Measurements from ENCODE around the gene RASEF.

The RASEF gene

DNA sequence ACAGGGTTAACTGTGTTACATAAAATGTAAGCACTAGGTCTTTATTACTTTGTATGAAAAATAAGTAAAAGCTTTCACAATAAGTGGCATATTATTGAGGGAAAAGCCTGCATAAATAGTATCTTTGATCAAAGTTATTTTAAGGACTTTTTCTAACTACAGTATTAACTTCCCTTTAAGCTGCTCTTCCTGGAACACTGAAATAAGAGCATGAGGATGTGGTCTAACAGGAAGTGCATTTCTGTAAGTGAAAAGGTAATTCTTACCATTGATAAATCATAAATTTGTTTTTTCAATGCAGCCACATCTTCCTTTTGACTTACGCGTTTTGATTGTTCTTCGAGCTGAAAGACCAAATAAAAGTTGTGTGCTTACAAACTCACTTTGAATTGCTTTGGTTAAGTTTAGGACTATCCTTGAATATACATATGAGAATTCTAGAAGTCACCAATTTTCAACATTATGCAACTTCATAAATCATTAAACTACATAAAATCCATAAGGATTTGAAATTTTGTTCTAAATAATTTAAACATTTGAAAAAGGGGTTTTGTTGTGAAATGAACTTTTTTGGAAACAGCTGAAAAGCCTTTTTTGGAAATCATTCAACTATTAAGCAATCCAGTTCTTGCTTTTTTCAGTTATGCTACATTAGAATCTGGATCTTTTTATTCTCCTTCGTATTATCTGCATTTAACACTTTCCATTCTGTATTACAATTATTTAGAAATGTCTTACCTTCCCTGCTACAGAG lies 50.6 kb downstream of the RASEF start:
- DNase-seq, result no peak

- no peak for DNase-seq
These were observed 51.3 kb downstream of the RASEF start for GRCh38 chr9:83011611-83012010.

DNA sequence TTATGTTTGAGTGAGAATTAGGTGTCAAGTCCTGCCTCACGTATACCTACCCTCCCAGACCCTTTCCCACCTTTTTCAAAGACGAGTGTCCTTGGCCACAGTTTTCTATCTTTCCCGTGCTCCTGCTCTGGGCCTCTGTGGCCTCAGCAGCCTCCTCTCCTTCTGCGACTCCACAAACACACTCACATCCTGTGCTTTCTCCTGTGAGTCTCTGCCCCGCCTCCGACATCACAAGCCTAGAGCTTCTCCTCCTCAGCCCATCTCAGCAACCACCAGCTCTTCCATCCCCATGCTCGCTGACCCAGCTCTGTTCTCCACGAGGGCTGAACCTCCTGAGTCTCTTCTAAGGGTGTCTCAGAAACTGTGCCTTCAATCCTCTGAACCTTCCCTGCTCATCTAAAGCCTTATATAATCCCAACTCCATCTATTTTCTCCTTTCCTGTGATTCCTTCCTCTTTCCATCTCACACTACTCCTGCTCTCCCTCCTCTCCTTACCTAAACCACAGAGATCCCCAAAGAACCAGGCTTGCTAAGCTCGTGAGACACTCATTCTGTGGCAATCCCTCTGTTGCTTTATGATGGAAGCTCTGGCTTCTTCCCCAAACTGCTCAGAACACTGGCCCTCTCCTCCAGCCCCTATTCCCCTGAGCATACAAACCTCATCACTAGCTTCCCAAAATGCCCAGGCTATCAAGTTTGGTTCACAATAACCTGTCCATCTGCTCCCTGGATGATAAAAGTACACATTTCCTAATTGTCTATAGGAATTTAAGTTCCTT lies 55.2 kb downstream of the RASEF start:
- DNase-seq, result no peak

GRCh38 chr9:83006378-83006777 lies 56.6 kb downstream of the RASEF start:
- no peak for DNase-seq

DNA sequence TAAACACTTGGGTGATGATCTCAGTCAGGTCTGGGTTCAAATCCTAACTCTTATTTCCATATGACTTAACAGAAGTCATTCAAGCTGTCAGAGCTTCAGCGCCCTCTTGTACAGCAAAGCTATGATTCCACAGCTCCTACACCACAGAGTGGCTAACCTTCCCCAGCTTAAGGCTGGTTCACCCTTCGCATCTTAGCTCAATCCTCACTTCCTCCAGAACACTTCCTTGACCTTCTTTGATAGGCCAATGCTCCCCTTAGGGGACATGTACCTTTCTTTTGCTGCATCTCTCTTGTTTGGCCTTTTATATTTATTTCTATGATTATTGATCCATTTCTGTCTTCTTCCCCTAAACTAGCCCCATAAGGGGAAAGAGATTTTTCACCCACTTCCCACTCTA lies 57.0 kb downstream of the RASEF start:
- no peak for DNase-seq

DNA sequence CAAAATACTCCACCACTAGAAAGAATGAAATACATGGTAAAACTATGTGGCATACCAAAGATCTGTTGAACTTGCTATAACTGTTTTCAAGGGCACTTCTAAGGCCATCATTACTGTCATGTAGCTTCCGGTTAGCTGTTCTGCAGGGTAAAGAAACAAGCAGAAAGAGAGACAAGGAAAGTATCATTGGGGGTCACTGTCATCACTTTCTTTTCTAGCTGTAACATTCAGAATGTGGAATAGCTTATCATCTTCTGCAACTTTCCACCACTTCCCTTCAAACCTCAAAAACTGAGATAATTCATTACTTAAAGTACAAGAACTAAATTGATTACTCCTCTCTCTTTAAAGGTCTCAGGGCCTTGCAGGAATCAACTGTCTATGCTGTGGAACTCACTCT lies 57.6 kb downstream of the RASEF start:
- DNase-seq, result no peak

DNA sequence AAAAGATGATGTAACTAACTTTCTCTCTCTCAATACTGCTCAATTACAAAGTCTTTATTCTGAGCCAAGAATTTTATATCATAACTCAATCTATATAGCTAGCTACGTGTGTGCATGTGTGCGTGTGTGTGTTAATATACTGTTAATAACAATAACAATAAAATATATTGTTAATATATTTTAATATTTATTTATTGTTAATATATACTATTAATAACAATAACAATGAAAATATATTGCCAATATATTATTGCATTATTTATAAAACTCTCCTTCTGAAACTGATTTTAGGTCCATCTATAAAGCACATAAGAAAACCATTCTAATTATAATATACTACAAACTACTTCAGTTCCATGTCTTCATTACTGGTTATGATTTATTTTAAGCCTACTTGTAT lies 60.6 kb downstream of the RASEF start:
- no peak for DNase-seq

DNA sequence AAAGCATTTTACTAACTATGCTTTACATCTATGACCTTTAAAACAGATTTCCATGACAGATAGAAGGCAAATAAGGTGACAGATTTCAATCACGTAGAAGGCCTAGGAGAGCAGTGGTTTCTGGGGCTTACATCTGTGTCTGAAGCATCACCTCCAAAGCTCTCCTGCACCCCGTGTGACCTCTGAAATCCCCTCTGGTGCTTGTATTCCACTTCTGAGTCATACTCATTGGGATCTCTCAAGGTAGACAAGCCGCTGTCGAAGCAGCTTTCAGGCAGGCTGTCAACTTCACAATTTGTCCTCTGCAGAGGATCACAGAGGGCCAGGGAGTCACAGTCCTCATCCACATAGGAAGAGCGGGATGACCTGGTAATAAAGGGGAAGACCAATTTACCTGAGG lies 62.2 kb downstream of the RASEF start:
- no peak for DNase-seq

DNA sequence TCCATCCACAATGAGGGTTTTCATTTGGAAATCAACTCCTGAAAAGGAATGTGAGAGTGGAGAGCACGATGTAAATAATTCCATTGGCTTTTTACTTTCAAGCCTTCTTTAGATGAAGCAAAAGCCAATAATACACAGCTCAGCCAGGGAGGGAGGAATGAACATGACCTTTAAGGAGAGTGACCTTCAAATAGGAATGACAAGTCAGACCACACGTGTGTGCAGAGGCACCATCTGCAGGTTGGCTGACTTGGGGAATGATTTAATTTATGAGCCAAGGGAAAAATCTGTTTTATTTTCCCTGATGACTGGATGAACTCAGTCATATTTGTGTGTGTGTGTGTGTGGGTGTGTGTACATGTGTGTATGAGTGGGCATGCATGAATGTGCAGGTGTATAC lies 64.5 kb downstream of the RASEF start:
- DNase-seq, result no peak

DNA sequence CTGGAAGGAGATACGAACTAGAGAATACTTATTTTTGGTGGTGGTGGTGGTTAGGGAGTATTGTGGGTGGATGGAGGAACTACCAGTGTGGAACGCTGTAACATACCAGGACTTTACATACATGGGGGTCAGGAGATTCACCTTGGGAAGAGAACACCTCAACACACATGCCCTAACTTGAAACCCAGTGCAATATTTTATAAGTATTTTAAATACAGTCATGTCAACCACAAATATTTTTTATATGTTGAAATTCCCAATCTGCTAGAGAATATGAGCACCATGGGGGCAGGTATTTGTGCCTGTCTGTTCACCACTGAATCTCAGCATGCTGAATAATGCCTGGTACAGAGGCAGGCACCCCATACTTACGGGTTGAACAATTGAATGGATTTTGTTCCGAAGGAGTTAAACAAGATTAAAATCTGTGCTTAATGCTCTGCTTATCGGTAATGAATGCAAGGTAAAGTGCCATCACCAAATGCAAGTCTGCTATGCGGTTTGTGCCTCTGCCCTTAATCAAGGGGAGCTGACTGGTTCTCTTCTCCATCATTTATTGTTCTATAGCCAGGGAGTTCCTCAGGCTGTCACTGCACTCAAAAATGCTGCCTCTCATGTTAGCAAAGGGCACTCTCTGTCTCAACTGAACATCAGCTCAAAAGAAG lies 65.3 kb downstream of the RASEF start:
- no peak for DNase-seq

DNA sequence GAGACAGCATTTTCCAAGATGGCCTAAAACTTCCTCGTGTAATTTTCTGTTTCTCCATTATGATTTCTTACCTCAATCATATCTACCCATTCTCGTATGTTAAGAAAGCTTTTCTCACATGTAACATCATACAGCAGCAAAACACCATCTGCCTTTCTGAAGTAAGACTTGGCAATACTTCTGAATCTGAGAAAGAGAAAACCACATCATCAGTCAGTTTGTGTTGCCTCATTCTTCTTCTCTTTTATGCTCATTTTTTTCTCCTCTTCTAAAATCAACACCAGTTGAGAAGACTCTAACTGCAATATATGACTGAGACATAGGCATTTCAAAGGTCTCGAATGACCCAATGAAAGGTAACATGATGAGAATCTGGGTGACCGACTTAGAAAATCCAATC lies 66.0 kb downstream of the RASEF start:
- no peak for DNase-seq

DNA sequence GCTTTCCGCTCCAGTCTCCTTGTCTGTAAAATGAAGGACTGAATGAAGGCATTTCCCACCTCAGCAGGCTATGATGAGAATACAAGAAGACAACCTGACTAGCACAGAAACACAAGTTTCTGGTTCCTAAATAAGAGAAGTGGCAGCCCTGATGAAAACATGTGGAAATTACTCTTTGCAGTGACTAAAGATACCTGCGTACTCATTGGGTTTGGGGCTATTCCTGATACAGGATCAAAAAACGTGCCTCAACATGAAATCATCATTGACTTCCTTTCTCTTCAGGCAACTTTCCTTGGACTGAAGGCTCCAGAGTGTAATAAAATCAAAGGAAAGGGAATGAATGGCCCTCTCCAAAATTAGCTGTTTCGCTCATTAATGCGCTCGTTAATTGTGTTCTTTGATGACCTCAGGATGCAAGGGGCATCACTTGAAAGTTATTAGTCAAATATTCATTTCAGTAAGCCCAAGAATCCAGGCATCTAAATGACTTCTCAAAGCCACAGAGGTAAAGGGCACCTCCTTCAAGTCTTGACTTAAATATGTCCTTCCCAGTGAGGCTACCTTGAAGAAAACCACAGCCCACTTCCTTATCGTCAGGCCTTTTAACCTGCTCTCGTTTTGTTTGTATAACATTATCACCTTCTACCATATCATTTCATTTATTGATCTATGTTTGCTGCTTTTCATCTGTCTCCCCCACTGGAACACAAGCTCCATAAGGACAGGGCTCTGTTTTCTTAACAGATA lies 68.9 kb downstream of the RASEF start:
- no peak for DNase-seq

- no peak for DNase-seq
These were observed 71.3 kb downstream of the RASEF start for GRCh38 chr9:82991671-82992070.

DNA sequence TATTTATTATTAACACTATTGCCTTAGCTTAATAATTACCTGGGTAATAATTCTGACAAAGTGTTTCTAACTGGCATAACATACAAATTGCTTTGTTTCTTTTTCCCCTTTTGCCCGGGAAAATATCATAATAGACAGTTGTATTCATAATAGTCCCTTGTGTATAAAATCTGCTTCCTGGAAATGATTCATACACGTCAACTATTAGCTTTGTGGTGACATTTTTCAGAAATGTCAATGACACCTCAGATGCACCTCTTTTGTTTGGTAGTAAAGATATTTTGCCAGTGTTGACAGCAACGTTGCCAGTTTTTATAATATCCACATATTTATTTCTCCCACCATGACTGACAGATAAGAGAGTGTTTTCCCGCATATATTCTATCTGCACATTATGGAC lies 73.0 kb downstream of the RASEF start:
- DNase-seq, result no peak

DNA sequence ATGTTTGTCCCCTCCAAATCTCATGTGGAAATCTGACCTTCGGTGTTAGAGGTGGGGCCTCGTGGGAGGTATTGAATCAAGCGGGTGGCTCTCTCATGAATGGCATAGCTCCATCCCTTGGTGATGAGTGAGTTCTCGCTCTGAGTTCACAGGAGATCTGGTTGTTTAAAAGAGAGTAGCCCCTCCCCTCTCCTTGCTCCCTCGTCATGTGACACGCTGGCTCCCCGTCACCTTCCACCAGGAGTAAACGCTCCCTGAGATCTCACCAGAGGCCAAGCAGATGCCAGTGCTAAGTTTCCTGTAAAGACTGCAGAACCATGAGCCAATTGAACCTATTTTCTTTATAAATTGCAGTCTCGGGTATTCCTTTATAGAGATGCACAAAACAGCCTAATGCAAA lies 74.5 kb downstream of the RASEF start:
- no peak for DNase-seq

- DNase-seq, result no peak
These were observed 75.4 kb downstream of the RASEF start for GRCh38 chr9:82987370-82988189.

- no peak for DNase-seq
These were observed 81.4 kb downstream of the RASEF start for GRCh38 chr9:82981552-82981951.

DNA sequence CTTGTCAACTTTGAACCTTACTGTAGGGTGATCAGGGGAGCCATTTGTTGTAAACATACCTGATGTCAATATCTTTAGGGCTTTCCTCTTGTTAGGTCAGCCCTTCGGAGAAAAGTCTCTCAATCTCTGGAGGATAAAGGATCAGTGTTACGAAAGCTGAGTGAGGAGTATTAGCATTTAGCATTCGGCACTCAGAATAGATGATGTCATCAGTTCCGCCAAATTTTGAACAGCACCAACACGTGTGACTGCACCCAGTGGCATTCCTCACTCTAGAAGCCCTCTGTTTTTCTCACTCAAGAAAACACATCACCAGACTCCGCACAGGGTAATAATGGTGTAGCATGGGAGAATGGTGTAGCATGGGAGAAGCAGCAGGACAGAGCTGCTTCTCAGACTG lies 87.8 kb downstream of the RASEF start:
- no peak for DNase-seq

- DNase-seq, result no peak
These were observed 90.5 kb downstream of the RASEF start for GRCh38 chr9:82972446-82972845.

DNA sequence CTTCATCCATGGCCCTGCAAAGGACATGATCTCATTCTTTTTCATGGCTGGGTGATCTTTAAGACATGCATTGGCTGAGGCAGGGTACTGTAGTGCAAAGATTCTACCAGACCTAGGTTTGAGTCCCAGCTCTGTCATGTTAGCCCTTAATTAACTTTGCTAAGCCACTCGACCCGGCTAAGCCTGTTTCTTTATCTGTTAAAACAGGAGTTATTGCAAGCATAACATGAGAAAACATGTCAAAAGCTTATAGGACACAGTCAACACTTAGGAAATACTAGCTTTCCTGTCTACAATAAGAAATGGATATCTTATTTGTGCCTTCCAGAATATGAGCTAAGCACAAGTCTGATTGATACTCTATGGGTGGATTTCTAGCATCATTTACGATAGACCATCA lies 92.6 kb downstream of the RASEF start:
- DNase-seq, result no peak

GRCh38 chr9:82969291-82969690 lies 93.7 kb downstream of the RASEF start:
- no peak for DNase-seq

GRCh38 chr9:82968816-82969215 lies 94.1 kb downstream of the RASEF start:
- no peak for DNase-seq
